LoVo (cell line): ENCODE results near the gene RCAN2.
A peak's percentile ranks its signal among the peaks of the same experiment; 100 is the strongest.

Experiments used
- DNase-seq: peaks from one replicate; pipeline ENCODE4 v3.0.0-alpha.2; 2016; ENCODE audit warnings: low spot score

Gene RCAN2

DNA sequence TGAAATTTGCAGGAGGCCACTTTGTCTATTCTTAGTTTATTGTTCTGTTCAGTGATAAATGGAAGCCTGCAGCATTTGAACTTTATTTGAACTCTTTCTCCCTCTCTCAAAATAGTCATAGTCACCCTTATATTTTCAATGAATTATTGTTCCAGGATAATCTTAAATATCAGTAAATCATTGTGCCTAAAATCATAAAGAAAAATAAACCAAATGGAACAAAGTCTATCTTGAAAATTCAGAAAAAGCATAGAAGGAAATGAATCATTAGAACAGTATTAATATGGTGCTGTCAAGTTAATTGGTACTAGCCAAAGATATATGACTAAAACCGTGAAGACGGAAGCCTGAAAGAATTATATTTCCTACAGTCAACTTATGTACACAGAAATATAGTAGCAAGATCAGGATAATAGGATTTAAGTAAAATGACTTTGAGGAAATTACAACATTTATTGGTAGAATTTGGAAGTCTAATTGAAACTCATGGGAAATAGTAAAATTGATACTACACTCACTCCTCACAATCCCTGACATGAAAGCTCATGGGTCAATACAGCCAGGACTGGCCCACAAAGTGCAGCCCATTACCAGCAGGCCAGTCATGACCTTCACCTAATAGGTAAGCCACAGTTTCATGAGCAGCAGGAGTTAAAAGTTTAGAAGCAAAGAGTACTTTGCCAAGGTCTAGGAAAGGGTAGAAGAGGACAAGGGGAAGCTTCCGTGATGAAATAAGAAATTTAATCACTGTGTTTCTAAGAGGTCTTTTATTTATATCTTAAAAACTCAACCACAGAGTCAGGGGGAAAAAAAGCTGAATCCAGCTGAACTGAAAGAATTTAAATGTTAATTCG, 200.6 kb downstream of the RCAN2 start:
- no peak for DNase-seq

DNA sequence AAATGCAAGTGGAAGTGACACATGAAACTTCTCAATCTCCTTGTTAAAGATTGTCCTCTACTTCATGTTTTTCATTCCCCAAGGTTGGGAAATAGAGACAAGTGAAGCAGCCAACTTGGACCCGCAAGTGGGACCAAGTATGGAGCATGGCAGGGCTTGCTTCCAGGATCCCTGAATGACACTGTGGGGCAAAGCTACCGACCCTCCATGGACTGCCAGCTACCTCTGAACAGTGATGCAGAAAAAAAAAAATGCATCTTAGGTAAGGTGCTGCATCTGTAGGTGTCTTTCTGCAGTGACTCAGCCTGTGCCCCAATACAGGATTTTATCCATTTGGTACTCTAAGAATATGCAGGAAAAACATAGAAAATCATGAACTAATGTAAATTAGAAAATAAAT, 201.4 kb downstream of the RCAN2 start:
- DNase-seq = no peak

DNA sequence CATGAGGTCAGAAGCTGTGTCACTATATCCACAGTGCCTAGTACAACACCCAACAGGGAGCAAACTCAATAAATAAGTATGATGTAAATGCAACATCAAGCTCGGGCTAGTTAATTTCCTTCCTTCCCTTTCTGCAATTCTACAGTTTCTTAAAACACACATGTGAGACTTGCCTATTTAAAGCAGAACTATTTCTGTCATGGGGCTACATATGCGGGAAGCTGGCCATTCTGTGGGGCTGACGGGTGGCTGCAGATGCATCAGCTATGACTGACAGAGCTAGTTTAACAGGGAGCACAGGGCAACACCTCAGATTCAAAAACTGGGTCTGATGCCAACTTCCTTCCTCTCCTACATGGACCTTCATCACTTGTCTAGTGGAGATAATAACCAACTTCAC, 202.4 kb downstream of the RCAN2 start:
- no peak for DNase-seq

DNA sequence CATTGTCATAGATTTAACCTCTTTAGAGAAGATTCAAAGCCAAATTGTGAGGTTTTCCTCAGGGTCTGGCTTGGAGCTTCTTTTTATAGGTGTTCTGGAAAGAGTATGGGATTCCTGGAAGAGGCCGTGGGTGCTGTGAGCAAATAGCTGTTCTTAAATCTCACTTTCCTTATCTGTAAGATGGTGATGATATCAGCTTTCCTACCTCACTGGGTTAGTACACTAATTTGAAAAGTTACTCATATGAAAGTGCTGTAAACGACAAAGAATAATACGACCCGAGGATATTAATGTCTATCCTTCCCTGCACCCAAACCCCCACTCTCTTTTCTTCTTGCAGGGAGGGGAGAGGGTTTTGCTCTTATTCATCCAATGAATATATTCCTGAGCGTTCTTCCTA, 203.6 kb downstream of the RCAN2 start:
- no peak for DNase-seq

DNA sequence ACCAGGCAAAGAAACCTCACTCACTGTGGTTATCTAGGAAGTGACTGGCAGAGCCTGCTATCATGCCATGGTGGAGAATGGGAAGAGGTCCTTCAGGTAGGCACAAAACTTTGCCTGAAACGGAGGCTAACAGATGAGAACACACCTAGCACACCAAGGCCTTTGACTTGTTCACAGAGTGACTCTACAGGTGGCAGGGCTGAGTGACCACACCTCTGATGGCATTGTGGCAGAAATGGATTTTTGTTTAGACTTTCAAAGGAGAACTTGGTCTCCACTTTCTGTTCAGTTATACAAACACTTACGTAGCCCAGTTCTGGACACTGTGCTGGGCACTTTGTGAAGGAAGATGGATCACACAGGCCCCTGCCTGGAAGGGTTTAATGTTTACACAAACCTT, 204.2 kb downstream of the RCAN2 start:
- no peak for DNase-seq

DNA sequence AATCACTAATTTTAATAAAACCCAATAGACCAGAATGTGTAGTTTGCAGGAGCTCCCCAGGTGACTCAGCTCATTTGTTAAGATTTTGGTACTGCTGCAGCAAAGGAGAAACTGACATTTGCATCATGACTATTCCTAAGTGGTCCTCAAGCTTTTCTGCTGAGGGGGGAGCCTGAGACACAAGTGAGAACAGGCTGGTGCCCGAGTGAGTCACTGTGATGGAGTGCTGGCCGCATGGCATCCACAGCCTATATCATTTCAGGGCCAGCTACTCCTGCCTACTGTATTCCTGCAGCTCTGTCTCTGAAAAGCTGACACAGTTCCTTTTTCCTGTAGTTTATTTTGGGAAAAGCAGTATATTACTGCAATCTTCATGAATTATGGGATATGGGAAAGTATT, 206.8 kb downstream of the RCAN2 start:
- no peak for DNase-seq

DNA sequence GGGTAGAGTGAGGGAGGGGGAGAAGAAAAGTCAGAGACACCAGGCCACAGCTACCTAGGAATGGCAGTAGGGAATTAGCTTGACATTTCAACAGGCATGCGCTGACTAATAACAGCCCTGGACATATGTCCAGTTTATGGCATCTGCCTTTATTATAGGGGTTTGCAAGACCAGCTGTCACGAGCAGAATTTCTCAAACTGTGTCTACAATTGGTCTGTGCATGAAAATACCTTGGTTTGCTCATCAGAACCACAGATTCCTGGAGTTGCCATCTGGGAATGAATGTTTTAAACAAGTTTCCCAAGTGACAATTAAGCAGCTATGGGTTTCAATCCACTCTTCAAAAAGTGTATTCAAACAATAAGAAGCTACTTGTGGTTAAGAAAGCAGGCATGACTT, 210.1 kb downstream of the RCAN2 start:
- DNase-seq = no peak

DNA sequence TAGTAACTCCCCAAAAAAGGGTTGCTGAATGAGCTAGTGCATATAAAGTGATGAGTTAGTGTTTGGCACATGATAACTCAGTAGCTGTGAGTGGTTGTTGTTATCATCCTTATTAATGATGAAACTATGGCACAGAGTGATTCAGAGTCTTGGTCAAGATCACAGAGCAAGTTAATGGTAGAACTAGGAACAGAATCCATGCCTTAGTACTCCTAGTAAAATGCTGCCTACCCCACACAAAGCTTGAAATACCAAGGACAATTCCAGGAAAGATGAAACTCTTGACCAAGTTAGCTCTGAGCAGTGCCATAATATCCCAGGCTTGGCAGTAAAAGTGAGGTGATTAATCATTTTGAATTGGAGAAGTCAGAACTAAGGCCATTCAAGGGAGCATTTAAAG, 211.4 kb downstream of the RCAN2 start:
- no peak for DNase-seq

DNA sequence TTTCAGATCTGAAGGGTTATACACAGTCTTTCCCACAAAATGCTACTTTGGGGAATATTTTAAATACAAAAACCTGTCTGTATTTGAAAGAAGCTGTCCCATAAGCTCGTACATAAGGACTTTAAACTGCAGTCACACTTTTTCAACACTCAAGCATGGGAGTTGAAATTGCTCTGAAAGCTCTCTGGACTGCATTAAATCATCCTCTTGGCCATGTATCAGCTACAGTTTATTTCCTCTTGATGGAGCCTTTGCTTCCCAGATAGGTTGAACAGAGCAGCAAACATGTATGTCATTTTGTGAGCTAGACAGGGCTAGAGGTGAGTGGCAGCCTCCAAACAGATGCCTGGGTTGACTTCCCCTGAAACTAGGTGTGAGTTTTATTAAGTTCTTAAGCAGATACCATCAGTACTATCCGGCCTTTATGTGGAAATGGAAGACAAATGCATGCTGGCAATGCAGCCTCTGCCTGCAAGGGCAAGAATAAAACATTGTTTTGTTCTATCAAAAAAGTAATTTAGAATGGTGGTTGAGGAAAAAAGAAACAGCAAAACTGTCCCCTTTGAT, 214.6 kb downstream of the RCAN2 start:
- DNase-seq = no peak

DNA sequence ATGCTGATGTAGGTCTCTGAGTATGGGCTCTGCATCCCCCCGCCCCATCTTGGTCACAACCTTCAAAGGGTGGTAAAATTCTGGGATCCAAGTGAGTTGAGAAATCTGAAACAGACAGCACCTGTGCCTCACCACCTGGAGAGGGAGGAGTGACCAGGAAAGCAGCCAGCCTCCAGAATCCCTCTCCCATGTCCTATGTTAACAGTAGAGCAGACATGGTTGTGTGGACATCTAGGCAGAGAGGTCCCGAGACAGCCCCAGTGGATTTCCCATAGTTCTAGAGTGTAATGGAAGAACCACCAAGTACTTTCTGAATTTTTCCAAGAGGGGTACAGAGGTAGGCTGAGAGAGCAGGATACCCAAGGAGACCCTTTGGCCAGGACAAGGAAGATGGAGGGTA, 216.7 kb downstream of the RCAN2 start:
- DNase-seq = no peak

DNA sequence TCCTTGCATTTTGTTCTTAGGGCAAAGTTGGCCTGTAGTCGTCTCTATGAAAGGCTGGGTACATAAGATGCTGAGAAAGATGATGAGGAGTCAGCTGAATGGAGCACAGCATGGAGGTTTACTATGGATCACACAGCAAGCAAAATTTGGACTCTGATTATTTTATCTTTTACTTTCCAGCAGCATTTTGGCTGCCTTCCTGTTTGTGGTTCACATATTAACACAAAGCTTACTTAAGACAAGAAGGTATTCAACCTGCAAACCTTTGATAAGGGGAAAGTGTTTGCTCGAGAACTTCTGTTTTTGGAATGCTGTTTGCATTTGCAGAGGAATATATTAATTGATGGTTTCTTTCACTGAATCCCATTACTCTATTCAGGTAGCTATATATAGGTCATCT, 217.3 kb downstream of the RCAN2 start:
- DNase-seq = no peak

DNA sequence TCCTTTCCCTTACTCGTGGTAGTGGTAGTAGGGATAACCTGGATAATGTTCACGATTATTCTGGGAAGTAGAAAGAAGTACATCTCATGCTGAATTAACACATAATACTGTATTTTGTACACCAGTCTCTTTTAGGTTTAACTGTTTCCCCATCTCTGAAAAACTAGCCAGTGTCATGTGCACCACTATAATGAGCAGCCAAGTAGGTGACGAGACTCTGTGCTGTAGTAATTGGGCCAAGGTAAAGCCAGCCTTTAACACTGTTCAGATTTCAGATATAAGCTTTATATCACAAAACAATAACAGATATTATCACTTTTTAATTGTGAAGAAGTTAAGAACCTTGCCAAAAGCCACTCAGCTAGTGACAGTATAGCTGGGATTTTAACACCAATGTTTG, 219.5 kb downstream of the RCAN2 start:
- no peak for DNase-seq

DNA sequence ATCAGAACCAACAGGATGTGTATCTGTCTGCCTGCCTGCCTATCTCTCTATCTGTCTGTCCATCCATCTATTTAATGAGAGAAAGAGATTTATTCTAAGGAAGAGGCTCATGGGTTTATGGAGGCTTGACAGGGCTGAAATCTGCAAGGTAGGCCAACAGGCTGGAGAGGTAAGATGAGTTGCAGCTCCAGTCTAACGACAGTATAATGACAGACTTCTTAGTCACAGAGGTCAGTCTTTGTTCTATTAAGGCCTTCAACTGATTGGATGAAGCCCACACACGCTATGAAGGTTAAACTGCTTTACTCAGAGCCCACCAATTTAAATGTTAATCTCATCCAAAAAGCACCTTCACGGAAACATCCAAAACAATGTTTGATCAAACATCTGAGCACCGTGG, 220.1 kb downstream of the RCAN2 start:
- DNase-seq = no peak

DNA sequence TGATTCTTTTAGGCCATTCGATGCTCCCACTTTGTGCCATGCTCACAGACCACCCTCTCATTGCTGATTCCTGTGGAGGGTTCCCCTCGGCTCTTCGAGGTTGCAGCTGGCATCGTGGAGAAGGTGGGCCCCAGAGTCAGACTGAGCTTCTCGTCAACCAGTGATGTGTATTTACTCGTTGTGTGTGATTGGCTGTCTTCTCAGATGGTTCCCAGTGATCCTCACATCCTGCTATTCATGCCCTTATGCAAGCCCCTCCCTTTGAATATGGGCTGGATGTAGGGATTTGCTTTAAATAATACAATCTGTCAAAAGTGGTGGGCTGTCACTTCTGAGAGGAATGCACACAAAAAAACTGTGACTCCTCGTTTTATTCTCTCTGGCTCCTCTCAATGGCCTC, 220.9 kb downstream of the RCAN2 start:
- DNase-seq = no peak

DNA sequence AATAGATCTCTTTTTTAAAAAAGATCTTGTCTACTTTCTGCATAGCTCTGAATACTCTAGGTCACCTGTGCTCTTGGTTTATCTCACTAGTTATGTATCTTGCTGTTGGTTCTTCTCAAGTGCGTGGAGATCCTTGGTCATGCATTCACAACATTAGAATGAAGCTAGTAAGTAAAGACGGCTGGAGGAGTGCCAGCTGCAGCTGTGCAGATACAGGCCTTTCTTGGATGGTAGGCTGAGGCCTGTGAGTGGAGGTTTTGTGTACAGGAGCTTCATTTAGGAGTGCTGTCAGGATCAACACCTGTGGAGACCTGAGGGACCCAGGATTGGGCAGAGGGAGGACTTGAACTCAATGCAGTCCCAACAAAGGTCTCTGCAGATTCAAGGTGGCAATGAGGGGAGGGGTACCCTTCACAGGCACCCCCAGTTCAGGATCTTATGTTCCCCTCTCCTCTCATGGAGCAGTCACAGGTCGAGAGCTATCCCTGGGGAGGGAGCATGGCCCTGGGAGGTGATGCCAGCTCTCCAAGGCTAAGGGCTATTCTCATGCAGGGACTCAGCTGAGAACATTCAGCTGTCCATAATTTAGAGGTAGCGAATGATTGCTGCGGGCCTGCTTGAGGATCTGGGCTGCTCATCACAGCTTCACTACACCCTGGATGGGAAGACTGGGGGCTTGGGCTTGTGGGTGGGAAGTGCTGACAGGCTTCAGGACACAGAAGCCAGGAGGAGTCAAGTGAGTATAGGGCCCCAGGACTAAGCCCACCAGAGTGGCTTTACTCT, 221.6 kb downstream of the RCAN2 start:
- DNase-seq = no peak

DNA sequence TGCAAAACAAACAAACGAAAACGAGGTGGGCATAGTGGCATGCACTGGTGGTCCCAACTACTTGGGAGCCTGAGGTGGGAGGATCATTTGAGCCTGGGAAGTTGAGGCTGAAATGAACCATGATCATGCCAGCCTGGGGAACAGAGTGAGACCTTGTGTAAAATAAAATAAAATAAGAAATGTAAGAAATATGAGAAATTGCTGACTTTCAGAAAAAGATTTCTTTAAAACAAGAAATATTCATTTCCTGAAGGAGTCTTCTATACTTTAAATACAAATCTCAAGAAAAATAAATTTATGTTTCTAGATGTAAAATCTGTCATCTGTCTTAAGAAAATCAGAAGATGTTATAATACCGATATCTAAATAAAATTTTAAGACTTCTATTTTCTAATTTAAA, 223.7 kb downstream of the RCAN2 start:
- no peak for DNase-seq

DNA sequence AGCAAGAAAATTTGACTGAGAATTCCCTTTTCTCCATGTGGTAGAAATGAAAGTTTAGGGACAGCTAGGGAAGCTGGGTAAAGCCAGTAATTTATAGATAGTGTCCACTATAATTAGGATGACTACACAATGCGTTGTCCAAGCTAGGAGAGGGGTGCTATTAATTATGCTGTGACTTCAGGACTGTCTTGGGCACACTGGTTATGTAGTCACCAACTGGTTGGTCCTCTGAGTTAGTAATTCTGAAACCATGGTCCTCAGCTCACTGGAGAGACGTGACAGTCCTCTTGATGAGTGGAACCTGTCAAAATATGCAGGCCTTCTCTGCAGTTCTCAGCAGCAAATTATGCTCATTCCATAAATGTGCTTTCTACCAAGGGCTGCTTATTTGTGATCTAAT, 225.9 kb downstream of the RCAN2 start:
- DNase-seq = no peak

DNA sequence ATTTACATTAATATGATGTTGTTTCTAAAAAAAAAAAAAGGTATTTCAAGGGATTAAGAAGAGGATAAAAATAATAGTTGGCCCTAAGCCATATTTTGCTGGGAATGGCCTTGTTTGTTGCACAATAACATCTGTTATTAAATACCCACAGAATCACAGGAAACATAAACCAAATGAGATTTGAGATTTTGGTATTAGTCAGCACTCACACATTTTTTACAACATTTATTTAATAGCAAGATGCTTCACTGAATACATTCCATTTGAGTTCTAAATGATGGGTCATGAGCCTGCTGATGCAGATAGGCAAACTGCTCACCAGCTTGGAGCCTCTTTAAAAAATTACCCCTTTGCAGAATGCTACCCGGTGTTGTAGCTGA, 227.6 kb downstream of the RCAN2 start:
- DNase-seq = no peak

DNA sequence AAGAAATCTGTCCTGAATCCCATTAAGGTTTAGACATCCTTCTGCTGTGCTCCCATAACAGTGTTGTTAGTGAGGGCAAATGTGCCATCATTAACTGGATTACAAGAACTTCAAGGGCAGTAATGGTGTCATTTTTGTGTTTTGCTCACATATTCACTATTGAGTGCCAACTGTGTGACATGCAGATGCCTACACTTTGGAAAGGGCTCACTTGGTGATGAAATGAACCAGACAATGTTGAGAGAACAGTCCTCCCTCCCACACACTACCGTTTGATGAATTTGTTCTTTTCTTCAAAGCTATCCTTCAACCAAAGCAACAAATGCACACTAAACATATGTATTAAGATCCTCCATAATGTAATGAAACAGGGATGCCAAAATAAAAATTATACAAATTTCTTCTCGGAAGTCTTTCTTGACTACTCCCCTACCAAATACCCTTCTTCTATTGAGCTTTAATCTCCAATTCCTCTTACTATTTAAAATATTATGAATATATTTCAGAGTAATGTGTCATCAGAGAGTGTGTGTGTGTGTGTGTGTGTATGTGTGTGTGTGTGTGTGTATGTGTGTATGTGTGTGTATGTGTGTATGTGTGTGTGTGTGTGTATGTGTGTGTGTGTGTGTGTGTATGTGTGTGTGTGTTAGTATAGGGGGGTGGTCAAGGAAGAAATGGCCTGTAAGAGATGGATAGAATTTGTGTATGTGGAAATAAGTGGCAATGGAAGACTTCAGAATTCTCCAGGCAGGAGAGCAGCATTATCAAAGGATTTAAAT, 228.1 kb downstream of the RCAN2 start:
- DNase-seq = no peak

DNA sequence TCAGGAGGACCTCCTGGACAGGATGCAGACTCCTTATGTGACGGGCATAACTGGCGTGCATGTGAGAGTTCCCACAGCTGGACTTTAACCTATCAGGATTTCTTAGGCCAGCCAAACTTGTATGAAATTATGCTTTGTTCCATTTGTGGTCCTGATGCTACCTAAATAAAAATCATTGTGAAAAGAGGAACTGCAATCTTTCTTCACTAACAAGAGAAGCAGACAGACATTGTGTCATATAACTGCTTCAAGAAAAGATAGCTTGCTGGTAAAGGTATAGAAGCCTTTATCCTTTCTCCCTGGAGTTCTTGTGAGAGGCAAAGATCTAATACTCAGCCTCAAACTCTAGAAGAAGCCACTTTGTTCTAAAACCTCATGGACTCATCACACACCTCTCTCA, 233.0 kb downstream of the RCAN2 start:
- DNase-seq = no peak

DNA sequence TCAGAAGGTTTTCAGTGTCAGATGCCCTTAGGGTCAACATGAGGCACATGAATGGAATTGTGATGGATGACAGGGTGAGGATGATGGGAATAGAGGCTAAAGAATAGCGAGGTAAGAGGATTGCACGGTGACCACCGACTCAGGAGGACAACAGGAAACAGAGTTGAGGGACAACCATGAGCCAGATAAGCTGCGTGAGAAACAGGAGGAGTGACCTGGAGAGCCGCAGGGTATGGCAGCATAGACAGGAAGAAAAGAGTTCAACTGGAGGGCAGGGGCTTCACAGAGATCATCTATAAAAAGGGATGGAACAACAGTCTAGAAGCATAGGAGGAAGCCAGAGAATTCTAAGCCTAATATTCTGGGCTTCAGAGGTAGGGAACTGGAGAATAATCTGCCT, 235.7 kb downstream of the RCAN2 start:
- DNase-seq = no peak

DNA sequence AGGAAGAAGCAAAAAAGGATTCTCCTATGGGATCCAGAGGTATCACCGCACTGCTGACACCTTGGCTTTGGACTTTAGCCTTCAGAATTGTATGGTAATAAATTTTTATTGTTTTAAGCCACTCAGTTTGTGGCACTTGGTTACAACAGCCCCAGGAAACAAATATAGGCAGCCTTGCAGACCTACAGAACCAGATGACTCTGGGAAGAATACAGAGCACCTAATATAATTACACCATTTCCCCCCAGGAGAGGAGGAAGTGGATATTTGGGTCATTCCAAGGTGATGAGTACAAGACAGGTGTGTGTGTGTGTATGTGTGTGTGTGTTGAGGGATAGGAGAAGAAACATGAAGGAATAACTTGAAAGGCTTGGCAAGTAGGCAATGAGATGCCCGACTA, 236.3 kb downstream of the RCAN2 start:
- peak; percentile 3 for DNase-seq

DNA sequence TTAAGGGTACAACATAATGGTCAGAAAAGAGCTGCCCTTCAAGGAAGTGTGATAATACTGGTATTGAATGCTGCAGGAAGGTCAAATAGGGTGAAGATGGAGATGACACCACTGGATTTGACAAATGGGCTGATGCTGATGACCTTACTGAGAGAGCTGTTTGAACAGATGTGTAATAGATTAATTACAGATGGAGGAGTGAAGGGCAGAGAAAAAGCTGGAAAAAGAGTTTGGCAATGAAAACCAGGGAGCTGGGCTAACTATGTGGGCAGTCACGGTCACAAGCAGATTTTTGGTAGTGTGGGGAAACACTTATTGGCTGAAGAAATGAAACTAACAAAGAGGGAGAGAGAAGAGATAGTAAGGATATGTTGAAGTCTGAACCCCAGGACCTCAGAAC, 236.9 kb downstream of the RCAN2 start:
- no peak for DNase-seq
